PC-9 (cell line): Measurements from ENCODE around the gene GSE1.

Experiments
- CTCF ChIP-seq: fragments of 200-600 bp; sonication (generic); conservative IDR thresholded peaks from 2 replicates; pipeline ENCODE4 v1.6.1; 2017; ENCODE audit warnings: mixed run types, antibody characterized with exemption, mild to moderate bottlenecking, moderate library complexity
- EZH2 ChIP-seq: fragments of 200-600 bp; sonication (generic); IDR thresholded peaks from 2 replicates; pipeline ENCODE4 v1.8.0; 2017; ENCODE audit warnings: antibody characterized with exemption, low read depth

DNA sequence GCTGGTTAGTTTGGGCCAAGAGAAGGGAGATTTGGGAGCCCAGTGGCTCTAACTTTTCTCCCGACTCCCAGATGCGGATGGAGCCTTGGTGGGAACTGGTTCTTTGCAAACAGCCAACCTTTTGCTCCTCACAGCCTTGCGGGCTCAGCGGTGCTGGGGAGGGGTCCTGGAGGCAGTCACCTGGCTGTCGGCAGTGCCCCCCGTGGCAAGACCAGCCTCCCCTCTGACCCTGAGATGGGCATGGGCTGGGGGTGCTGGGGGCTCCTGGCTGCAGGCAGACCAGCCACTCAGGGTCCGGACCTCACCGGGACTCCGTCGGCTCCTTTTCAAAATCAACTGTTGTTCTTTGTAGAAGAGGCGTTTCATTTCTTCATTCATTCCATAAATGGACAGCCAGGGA lies 21.7 kb upstream of the GSE1 start:
- TF ChIP-seq CTCF (no peak), EZH2 (no peak)
